Activated effector memory CD4-positive, alpha-beta T cell treated with anti-CD3 and anti-CD28 coated beads, Interleukin-2, amount 50 U/mL, for 16 hours (primary cell): ENCODE measurements around the gene GPC6.
"Not testable (repeated sequence)": the region's sequence is repeated elsewhere in the genome, so short reads cannot be mapped to it uniquely, and the experiment has no call there.

Source experiments
- DNase-seq: peaks from one replicate; pipeline ENCODE4 v3.0.0-alpha.2; 2020

The GPC6 gene

DNA sequence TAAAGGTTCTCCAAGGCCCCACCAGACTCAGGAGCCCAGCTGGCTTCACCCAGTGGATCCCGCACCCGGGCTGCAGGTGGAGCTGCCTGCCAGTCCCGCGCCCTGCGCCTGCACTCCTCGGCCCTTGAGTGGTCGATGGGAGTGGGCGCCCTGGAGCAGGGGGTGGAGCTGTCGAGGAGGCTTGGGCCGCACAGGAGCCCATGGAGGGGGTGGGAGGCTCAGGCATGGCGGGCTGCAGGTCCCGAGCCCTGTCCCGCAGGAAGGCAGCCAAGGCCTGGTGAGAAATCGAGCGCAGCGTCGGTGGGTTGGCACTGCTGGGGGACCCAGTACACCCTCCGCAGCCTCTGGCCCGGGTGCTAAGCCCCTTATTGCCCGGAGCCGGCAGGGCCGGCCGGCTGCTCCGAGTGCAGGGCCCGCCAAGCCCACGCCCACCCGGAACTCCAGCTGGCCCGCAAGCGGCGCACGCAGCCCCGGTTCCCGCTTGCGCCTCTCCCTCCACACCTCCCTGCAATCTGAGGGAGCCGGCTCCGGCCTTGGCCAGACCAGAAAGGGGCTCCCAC, 228.1 kb downstream of the GPC6 start:
- DNase-seq: not testable (repeated sequence)

DNA sequence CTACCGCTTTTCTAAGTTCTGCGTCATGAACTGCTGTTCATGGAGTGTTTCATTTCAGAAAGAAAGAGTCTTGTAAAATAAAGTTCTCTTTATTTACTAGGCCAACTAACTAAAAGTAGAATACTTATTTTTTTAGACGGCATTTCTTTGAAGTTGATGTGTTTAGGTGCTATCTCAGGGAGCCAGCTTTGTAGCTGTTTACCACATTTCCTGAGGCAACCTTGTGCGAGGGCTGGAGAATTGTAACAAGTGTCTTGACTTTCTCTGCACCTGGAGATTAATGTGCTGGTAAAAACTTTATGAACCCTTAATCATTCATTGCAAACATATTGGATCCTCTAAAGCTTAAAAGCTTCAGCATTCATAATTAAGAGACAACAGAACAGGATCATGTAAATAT, 229.3 kb downstream of the GPC6 start:
- DNase-seq: no peak

GRCh38 chr13:93460005-93460404, 233.4 kb downstream of the GPC6 start:
- no peak for DNase-seq

DNA sequence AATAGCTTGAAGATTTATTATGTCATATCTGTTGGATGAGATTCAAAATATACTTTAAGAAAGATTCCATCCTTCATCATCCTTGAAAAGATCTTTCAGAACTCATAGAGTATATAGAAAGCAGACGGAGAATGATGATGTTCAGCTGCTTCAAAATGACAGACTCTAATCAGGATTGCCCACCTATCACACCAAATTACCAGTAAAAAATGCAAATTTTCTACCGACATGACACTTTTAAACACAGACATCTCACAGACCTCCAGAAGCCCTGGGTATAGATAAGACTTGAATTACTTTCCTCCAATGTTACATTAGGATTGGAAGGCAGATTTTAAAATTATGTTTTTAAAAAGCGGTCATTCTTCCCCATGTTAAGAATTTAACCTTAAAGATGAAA, 235.5 kb downstream of the GPC6 start:
- no peak for DNase-seq

DNA sequence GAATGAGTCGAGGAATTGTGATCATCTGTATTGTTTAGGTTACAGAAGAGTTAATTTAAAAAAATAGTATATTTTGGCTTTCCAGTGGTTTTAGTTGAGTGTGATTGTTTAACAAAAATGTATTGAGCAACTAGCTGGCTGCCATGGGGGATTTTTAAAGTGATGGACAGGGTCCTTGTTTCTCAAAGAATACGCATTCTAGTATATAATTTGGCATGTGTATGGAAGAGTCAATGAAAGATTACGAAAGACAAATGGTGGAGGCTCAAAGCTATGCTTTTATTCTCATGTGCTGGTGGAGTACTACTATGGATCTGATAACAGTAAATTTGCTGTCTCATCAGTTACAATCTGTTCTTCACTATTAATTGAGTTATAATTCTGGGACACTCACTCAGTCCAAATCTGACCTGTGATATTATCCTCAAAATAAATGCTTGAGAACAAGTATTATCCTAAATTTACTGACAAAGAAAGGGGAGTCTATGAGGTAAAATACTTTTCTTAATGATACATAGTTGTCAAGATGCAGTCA, 240.0 kb downstream of the GPC6 start:
- no peak for DNase-seq

DNA sequence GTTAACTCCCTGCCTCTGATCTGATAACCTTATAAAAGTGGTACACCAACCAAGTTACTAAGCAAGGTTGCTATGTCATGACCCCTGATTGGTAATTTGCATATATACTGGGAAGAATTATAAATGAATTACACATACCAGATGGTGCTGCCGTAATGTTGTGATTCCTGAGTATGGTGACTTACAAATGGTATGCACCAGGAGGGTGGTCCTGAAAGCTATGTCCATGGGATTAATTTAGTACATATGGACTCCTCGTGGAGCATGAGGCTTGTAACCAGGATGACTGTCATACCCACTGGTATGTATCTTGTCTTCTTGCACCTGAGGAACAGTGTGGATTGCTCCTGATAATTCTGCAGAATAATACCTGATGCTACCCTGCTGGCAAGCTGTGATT, 240.6 kb downstream of the GPC6 start:
- DNase-seq: no peak

DNA sequence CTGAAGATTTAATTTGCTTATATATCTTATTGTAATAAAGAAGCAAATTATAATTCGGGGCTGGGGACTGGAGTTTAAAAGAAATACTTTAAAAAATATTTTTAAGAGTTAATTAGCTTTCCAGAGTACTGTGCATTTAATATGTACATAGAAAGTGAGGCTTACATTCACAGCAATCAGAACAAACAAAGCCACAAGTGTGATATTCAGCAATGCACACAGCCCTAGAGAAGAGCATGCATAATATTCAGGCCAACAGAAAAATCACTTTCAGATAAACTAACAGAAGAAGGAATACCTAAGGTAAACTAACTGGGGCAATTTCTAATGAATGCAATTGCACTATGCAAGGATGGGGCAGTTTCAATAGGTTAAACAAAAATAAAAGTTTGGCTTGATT, 241.8 kb downstream of the GPC6 start:
- no peak for DNase-seq

DNA sequence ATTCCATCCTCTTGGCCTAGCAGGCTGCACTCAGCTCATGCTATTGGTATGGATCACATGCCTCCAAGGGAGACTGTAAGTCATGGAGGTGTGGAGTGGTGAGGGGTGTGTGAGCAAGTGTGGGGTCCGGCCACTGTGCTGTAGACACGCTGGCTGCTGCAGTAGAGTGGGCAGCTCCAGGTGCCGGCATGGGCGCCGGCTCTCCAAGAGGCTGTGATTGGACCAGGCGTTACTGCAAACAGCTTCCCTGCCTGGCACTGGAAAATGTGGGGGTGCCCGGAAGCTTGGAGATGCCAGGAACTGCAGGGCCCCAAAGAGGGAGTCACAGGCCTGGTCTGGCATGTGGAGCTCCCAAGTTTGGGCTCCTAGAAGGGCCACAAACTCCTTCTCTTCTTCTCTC, 245.7 kb downstream of the GPC6 start:
- DNase-seq: no peak

DNA sequence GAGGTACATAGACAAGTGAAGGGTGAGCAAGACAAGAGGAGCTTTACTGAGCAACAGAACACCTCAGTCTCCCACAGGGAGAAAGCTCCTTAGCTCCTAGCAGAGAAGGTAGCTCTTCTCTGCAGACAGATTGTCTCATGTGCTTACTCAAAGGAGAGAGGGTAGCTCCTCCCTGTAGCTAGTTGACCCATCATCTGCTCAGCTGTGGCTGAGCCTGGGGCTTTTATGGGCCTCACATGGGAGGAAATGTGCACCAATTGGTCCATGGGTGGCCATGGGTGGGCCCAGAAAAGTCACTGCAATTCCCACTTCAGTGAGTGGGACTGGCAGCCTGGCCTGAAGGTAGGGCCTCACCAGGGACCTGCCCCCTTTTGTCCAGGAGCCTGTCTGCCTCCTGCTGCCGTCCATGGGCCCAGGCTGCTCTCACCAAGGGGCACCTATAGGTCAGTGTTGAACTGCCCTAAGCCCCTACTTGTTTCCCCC, 246.2 kb downstream of the GPC6 start:
- DNase-seq: no peak

GRCh38 chr13:93473441-93474270, 247.0 kb downstream of the GPC6 start:
- DNase-seq: no peak

DNA sequence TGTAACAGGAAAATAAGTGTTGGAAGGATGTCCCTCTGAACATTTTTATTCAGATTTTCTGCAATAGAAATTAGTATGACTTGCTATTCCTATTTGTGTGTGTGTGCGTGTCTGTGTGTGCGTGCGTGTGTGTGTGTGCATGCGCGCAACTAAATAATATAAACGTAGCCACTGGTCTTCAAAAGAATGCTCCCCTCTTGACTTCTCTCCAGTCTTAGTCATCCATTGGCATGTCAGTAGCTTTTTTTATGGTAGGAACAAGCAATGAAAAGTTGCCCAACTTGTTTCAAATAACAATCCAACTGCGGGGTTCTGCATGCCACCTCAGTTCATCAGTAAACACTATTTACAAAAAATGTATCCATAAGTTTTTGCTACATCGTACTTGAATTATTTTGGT, 249.6 kb downstream of the GPC6 start:
- DNase-seq: no peak

GRCh38 chr13:93477238-93477637, 250.6 kb downstream of the GPC6 start:
- no peak for DNase-seq

DNA sequence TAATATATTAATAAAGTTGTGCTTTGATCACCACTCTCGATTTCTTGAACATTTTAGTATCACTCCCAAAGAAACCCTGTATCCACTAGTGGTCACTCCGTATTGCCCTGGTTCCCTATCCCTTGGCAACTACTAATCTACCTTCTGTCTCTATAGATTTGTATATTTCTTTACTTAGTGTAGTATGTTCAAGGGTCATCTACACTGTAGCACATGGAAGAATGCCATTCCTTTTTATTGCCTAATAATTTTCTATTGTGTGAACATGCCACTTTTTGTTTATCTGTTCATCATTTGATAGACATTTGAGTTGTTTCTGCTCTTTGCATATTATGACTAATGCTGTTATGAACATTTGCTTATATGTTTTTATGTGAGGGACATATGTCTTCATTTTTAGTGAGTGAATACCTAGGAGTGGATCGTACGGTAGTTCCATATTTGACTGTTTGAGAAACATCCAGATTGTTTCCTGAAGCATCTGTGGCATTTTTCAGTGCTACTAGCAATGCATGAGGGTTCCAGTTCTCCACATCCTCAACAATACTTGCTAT, 254.0 kb downstream of the GPC6 start:
- DNase-seq: no peak

GRCh38 chr13:93496117-93496516, 269.5 kb downstream of the GPC6 start:
- DNase-seq: not testable (repeated sequence)

GRCh38 chr13:93496985-93497673, 270.5 kb downstream of the GPC6 start:
- no peak for DNase-seq

GRCh38 chr13:93499991-93500390, 273.4 kb downstream of the GPC6 start:
- no peak for DNase-seq

GRCh38 chr13:93502071-93502470, 275.5 kb downstream of the GPC6 start:
- no peak for DNase-seq

DNA sequence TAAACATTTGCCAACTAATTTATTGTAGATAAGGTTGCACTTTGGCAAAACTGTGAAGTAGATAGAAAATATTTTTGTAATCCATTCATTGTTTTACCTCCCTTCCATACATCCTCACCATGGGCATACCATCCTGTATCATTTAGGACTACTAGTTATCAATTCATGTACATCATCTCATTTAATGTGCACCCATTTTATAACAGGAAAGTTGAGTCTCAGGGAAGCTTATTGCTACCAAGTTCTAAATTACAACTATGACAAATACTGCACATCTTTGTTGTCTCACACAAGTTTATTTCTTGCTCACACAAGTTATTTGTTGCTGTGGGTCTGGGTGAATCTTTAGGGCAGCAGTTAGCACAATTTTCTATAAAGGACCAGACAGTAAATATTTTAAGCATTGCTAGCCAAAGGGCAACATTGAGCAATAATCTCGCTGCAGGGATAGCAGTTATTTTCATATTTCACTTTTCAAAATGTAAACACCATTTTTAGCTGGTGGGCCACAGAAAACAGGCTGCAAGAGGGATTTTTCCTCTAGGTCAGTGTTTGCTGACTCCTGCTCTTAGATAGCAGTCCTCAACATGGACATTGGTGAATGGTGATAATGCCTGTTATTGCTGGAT, 276.5 kb downstream of the GPC6 start:
- DNase-seq: no peak

- no peak for DNase-seq
Observed at GRCh38 chr13:93505104-93505952, 278.7 kb downstream of the GPC6 start.

GRCh38 chr13:93511011-93511410, 284.4 kb downstream of the GPC6 start:
- no peak for DNase-seq

DNA sequence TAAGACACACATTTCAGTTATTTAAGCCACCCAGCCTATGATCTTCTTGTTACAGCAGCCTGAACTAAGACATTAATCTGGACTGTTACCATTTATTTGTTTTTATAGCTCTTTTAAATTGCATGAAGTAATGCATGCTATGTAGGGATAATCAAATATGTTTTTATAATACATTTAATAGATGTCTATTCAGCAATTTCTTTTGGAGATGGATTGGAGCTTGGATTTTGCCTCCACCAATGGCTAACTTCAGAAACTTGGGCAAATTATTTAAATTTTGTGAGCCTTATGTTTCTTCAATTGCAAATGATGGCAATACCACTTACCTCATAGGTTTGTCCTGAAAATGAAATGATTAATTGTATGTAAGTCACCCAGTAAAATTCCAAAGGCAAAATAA, 288.7 kb downstream of the GPC6 start:
- no peak for DNase-seq

DNA sequence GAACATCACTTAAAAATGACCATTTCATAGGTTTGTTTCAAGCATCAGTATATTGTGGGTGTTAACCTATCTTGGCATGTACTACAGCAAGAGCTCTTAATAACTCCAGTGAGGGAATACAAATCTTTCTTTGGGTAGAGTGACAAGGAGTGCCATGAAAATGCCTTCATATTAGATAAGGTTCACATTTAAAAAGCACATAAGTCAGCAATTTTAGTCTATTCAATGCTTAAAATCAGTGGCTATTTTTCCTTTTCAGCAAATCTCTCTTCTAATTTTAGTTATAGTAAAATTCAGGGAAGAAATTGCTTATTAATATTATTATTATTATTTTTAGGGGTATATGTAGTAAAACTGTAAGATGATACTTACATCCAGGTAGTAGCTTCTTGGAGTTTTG, 291.1 kb downstream of the GPC6 start:
- no peak for DNase-seq
